ENCODE measurements around the gene ZMYND19.
"Not testable (repeated sequence)": the region's sequence is repeated elsewhere in the genome, so short reads cannot be mapped to it uniquely, and the experiment has no call there.

The ZMYND19 gene

GRCh38 chr9:137590469-137591383 is at the start of gene ZMYND19:
Gene ZMYND19 (minus strand): TSS chr9:137590512. CDS start chr9:137590263, 249 bp downstream.
- no peak for FAIRE-seq

DNA sequence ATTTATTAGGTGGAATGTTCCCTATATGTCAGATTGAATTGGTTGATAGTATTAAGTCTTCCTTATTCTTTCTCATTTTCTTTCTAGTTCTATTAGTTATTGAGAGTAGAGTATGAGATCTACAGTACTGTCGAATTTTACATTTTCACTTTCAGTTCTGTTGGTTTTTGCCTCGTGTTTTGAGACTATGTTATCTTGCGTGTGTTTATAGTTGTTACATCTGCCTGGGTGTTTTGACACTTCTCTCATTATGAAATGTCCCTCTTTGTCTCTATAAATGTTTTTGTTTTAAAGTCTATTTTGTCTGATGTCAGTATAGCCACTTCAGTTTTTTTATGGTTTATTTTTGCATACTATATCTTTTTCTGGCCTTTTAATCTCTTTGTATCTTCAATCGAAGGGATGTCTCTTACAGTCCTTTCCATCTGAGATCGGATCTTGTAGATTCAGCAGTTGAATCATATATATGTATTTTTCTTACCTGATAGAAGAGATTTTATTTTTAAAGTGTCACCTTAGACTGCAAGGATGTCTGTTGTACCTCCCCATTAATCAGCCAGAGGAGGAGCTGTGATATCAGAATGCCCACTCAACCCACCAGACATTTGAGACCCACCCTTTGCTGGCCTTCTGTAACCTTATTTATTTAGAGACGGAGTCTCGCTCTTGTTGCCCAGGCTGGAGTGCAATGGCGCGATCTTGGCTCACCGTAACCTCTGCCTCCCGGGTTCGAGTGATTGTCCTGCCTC is 49.2 kb upstream of the ZMYND19 start:
- FAIRE-seq, result no peak

DNA sequence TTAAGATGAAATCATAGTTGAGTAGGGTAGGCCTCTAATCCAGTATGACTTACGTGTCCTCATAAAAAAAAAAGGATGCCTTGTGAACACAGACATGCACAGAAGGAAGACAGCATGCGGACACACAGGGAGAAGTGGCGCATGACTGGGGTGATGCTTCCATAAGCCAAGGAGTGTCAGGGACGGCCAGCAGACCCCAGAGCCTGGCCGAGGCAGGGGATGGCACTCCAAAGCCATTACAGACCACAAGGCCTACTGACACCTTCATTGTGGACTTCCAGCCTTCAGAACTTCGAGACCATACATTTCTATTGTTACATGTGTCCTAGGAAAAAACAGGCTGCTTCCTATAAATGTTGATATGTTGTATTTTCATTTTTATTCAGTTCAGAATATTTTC is 48.4 kb upstream of the ZMYND19 start:
- FAIRE-seq, result no peak

GRCh38 chr9:137634016-137634415 is 43.7 kb upstream of the ZMYND19 start:
- no peak for FAIRE-seq

DNA sequence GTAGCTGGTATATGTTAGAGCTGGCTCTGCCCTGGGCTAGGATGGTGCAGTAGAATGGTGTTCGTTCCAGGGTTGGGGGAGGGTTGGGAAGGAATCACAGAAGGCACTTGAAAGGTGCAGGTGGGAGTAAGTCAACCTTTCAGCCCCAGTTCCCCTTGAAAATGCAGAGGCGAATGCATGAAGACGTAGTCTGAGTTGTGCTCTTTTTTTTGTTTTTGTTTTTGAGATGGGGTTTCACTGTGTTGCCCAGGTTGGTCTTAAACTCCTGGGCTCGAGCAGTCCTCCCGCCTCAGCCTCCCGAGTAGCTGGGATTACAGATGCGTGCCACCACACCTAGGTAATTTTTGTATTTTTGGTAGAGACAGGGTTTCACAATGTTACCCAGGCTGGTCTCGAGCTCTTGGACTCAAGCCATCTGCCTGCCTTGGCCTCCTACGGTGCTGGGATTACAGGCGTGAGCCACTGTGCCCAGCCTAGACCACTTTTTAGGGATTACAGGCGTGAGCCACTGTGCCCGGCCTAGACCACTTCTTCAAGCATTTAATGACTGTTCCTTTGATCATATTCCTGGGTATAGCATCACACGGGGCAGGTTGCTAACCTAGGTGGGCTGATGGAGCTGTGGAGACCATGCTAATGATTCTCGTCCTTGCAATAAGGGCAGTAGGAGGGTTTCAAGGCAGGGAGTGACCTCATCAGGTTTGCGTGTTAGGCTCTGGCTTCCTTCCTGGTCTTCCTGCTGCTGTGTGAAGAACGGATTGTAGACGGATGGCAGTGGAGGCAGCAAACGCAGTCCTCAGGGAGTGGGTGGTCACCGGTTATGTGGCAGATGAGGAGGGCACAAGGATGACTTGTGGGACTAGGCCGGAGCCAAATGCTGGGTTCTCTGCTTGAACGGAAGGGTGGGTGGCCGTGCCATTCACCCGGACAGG is 42.2 kb upstream of the ZMYND19 start:
- no peak for FAIRE-seq

- FAIRE-seq, result no peak
Measured at GRCh38 chr9:137631345-137632229, 41.3 kb upstream of the ZMYND19 start.

- FAIRE-seq, result no peak
Measured at GRCh38 chr9:137630679-137631078, 40.4 kb upstream of the ZMYND19 start.

GRCh38 chr9:137630126-137630525 is 39.8 kb upstream of the ZMYND19 start:
- no peak for FAIRE-seq

DNA sequence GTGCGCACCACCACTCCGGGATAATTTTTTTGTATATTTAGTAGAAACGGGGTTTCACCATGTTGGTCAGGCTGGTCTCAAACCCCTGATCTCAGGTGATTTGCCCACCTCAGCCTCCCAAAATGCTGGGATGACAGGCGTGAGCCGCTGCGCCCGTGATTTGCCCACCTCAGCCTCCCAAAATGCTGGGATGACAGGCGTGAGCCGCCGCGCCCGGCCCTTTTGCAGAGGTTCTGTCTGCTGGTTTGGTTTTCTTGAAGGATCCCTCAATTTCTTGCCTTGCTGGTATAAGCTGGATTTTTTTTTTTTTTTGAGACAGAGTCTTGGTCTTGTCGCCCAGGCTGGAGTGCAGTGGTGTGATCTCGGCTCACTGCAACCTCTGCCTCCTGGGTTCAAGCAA is 37.1 kb upstream of the ZMYND19 start:
- not testable (repeated sequence) for FAIRE-seq

DNA sequence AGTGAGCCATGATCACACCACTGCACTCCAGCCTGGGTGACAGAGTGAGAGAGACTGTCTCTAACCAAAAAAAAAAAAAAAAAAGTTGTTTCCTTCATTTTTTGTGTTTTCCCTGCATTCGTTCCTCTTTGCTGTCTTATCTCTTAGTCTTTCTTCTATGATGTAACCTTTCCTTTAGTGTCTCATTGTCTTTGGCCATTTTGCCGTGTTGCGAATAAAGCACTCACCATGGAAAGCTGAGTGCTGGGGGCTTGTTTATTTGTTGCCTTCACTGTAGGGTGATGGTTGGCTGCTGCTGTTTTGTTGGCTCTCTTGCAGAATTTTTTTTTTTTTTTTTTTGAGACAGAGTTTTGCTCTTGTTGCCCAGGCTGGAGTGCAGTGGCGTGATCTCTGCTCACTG is 36.2 kb upstream of the ZMYND19 start:
- FAIRE-seq, result no peak

GRCh38 chr9:137622211-137622610 is 31.9 kb upstream of the ZMYND19 start:
- FAIRE-seq, result not testable (repeated sequence)

GRCh38 chr9:137621131-137621757 is 30.9 kb upstream of the ZMYND19 start:
- no peak for FAIRE-seq

DNA sequence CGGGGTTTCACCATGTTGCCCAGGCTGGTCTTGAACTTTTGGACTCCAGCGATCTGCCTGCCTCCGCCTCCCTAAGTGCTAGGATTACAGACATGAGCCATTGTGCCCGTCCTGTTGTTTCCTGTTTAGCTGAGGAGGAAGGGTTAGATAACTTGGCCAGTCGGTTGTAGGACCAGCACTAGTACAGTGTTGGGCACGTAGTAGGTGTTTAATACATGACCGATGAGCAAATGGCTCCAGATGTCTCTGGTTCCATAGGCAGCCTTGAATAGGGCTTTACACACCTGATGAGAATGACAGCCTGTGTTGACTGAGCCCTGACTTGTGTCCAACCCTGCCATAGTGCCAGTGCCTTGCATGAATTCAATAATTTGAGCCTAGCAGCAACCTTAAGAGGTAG is 30.3 kb upstream of the ZMYND19 start:
- no peak for FAIRE-seq

DNA sequence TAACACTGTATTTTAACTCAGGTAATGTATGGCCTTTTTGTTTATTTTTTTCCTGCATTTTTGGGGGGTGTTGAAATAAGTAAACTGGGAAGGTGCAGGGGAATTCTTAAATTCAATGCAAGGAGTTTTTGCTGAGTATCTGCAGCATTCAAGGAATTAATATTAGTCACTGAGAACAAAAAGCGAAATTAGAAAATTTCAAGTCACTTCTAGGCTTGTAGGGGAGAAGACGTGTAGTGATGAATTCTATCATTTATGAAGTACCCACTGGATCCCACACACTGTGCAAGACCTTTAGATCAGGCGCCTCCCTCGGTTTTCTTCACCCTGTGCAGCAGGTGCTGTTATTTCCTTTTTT is 29.7 kb upstream of the ZMYND19 start:
- FAIRE-seq, result no peak

- FAIRE-seq, result no peak
Measured at GRCh38 chr9:137619240-137620047, 29.1 kb upstream of the ZMYND19 start.

DNA sequence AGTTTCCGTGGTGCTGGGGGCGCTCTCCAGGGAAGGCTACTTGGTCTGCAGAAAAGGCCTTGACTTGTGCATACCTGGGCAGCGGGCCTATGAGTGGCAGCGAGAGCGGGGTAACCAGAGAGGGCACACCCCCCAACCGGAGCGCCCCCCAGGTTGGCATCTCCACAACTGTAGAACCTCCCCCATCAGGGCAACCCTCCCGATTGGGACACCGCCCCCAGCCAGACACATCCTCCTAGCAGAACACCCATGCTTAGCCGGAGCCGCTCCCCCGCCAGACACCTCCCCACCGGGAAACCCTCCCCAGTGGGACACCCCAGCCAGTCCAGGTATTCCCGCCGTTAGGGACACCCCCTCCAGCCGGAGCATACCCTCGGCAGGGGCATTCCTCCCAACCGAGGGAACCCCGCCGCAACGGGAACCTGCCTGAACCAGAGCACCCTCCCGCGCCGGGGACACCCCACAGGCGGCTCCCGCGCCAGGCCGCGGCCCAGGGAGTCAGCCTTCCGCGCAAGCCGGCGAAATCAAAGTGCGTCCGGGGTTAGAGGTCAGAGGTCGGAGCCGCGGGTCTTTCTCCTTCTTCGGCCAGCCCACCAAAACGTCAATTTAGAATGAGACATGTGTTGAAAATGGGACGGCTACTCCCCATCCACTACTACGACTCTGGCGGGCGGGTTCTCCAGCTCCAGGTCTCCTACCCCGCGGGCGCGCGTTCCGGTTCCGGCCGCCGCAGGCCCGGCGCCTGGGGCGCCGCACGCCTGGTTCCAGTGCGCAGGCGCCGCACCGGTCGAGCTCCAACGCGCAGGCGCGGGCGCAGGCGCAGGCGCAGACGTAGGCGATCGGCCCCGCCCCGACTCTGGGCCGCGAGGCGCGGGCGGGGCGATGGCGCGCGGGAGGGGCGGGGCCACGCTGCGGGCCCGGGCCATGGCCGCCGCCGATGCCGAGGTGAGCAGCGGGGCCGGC is 28.1 kb upstream of the ZMYND19 start, which contains the start of gene EHMT1:
Gene EHMT1, plus strand, starts transcription at position 901 of the 963 bp plus-strand sequence. Its CDS starts 24 bp downstream, at position 925.
- no peak for FAIRE-seq

- FAIRE-seq, result no peak
Measured at GRCh38 chr9:137615387-137615871, 25.1 kb upstream of the ZMYND19 start.

- no peak for FAIRE-seq
Measured at GRCh38 chr9:137614631-137615386, 24.5 kb upstream of the ZMYND19 start.

All from TTC549 (cell line).